ENCODE measurements around the gene RBP5.

DNA sequence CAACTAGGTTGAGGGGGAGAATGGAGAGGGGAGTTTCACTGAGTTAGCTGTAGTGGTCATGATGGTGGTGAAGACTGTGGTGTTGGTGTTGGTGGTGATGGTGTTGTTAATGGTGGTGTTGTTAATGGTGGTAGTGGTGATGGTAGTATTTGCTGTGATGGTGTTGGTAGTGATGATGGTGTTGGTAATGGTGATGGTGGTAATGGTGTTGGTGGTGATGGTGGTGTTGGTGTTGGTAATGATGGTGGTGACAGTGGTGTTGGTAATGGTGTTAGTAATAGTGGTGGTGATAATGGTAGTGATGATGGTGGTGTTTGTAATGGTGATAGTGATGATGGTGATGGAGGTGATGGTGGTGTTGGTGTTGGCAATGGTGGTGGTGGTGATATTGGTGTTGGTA lies 45.6 kb downstream of the RBP5 start:
- TF ChIP-seq EZH2 (IDR thresholded peaks at IDR 0.05; ENCODE audit: low read length, unreplicated experiment): no peak
- TF ChIP-seq CTCF (conservative IDR thresholded peaks at IDR 0.05; ENCODE audit: low read depth, low read length): no peak
